ENCODE results near the gene NHLH1.

NHLH1 gene

GRCh38 chr1:160359559-160360226 is 7.2 kb upstream of the NHLH1 start:
- no peak for DNase-seq (ENCODE audit: low spot score)

GRCh38 chr1:160360227-160360695 is 6.6 kb upstream of the NHLH1 start:
- DNase-seq (ENCODE audit: low spot score), result no peak

GRCh38 chr1:160361199-160361598 is 5.7 kb upstream of the NHLH1 start:
- no peak for DNase-seq (ENCODE audit: low spot score)

GRCh38 chr1:160361814-160362167 is 5.1 kb upstream of the NHLH1 start:
- no peak for DNase-seq (ENCODE audit: low spot score)

DNA sequence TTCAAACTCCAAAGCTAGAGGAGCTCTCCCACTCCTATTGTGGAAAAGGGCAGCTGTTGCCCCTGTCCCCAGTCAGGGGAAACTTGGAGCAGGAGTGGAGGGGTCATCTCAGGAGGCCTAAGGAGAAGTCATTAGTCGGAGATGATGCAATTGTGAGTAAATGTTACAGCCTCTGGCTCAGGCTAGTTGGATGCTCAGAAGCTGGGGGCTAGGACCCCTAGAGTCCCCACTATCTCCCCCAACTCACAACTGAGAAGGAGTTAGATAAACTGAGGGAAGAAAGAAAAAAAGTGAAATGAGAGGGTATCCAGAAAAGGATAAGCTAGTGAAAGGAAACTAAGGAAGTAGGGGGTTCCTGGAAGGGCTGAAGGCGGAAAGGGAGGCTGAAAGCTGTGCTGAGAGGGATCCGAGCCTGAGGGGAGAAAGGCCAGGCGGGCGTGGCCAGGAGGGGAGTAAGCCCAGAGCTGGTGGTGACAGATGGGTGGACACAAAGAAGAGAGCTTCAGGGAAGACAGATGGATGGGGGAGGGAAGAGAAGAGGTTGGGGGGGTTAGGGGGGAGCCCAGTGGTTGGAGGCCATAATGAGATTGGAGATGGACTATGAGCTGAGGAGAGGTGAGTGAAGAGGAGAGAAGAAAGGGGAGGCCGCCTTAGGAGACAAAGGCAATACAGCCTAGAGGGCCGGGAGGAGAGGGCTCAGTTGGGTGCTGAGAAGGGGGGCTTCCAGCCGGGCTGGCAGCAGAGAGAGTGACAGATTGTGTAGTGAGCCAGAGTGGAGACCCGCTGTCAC is 4.5 kb upstream of the NHLH1 start:
- DNase-seq (ENCODE audit: low spot score), result no peak

DNA sequence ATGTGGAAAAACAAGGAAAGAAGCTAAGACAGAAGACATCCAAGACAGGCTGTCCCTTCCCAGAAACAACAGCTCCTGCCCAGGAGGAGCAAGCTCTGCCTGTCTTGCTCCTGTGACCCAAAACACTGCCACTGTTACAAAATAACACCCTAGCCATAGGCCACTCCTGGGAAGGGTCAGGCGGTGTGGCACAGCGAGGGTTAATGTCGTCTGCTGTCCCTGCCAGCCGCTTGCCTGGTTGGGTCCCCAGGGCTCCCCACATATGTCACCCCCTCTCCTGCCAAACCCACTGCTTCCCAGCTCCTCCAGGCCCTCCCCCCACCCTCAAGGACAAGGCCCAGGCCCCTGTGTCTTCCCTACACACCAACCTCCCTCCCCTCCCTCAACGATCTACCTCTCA is 3.9 kb upstream of the NHLH1 start:
- no peak for DNase-seq (ENCODE audit: low spot score)

DNA sequence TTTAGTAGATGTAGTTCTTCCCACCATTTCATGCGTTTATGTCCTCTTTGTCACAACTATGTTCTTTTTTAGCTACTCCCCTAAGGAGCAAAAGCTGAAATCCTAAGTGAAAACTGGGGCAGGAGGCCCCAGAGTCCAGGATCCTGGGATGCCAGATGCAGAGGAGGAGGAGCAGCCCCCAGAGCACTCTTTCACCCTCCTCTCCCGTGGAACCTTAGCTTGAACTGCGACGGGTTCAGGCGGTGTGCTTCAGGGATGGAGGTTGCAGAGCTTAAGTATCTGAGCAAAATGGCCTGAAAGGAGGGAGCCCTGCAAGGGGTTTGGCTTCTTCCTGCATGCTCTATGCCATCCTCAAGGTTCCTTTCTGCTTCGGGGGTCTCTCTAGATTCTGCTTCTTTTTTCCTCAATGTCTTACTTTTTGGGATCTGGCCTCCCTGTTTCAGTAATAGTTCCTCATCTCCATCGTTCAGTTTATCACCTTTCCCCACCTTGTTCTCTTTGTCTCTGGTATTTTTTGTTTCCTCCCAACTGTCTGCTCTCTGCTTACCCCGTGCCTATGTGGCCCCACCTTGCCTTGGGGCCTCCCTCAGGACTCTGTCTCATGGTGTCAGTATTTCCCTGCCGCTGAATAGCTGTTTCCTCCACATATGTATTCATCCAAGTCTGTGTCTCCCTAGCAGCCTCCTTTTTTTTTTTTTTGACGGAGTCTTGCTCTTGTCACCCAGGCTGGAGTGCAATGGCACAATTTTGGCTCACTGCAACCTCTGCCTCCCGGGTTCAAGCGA is 2.7 kb upstream of the NHLH1 start:
- no peak for DNase-seq (ENCODE audit: low spot score)

DNA sequence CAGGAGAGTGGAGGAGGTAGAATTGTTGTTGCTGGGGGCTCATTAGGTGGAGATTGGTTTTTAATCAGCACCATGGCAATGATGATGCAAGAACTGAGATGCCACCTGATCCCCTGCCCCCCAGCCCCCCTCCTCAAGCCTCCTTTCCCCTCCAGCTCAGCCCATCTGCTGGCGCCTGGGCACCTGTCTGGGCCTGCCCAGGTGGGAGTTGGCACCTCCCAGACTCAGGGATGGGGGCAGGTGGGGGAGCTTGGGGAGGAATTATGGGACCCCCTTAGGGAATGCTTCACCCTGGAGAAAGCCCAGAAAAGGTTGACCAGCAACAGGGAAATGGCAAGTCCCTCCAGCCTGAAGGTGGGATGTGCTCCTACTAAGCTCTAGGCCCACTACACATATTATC is 1.5 kb upstream of the NHLH1 start:
- DNase-seq (ENCODE audit: low spot score), result no peak

DNA sequence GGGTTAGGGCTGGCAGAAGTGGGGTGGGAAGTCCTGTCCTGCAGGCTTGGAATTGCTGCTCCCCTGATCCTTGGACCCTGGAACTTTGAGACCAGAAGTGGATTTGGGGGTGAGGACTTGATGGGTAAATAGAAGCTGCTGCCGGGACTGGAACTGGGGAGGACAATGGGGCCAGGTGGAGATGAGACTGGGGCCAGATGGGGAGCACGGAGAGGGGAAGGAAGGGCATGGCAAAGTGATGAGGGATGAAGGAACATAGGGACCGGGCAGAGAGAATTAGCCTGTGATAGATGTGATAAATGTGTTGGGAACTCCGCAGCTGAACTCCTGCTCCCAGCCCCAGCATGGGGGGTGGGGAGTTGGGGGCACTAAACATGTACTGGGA is 637 bp downstream of the NHLH1 start:
- DNase-seq (ENCODE audit: low spot score), result no peak

GRCh38 chr1:160367934-160368923 is 1.4 kb downstream of the NHLH1 start:
- DNase-seq (ENCODE audit: low spot score), result peak; percentile 15

DNA sequence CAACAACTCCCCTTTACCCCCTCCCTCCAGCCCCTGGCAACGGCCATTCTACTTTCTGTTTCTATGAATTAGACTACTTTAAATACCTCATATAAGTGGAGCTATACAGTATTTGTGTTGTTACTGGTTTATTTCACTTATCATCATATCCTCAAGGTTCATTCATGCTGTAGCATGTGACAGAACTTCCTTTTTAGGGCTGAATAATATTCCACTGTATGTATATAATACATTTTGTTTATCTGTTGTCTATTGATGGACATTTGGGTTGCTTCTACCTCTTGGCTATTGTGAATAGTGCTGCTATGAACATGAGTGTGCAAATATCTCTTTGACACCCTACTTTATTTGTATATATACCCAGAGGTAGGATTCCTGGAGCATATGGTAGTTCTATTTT is 2.2 kb downstream of the NHLH1 start:
- DNase-seq (ENCODE audit: low spot score), result no peak

- no peak for DNase-seq (ENCODE audit: low spot score)
Observed at GRCh38 chr1:160370561-160371345, 3.9 kb downstream of the NHLH1 start.

DNA sequence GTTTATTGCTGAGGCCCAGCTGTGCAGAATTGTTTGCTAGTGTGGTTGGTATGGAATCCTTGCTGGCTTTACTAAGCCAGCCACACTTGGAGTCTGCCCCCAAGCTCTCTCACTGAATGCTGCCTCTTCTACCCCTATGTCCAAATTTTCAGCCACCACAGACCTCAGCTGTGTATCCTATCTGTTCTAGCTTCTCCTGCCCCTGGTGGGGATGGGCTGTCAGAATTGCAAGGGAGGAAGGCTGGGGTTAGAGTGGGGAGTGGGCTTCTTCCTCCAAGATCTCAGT is 4.4 kb downstream of the NHLH1 start:
- DNase-seq (ENCODE audit: low spot score), result no peak

DNA sequence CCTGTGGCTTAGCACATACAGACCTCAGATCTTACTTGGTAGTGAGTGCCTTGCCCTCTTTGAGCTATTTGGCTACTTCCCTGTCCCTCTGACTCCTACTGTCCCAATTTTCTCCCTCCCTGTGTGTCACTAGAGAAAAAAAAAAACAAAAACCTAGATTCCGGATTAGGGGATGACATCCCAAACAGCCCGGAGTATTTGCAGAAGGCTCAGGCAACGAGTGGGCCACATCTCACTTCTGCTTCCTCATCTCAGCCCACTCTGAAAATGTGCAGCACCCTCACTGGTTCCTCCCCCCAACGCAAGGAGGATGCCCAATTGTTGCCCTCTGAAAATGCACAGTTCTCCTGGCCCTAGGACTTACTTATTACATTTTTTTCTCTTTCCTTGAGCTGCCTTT is 4.9 kb downstream of the NHLH1 start:
- no peak for DNase-seq (ENCODE audit: low spot score)

DNA sequence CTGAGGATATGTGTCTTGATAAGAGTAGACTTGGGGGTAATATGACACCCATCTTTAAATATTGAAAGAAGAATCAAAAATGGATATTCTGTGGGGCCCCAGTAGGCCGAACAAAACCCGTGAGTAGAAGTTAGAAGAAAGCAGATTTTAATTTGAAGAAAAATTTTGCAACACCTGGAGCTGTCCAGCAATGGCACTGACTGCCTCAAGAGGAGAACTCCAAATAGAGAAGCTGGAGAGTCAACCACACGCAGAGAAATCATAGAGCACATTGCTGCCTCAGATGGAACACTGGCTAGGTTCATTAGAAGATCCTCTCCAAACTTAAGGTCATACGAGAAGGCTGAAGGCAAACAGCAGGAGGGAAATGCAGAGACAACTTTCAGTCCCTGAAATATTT is 6.8 kb downstream of the NHLH1 start:
- DNase-seq (ENCODE audit: low spot score), result no peak

- no peak for DNase-seq (ENCODE audit: low spot score)
Observed at GRCh38 chr1:160374306-160375110, 7.6 kb downstream of the NHLH1 start.

- DNase-seq (ENCODE audit: low spot score), result no peak
Observed at GRCh38 chr1:160375788-160376524, 9.1 kb downstream of the NHLH1 start.

DNA sequence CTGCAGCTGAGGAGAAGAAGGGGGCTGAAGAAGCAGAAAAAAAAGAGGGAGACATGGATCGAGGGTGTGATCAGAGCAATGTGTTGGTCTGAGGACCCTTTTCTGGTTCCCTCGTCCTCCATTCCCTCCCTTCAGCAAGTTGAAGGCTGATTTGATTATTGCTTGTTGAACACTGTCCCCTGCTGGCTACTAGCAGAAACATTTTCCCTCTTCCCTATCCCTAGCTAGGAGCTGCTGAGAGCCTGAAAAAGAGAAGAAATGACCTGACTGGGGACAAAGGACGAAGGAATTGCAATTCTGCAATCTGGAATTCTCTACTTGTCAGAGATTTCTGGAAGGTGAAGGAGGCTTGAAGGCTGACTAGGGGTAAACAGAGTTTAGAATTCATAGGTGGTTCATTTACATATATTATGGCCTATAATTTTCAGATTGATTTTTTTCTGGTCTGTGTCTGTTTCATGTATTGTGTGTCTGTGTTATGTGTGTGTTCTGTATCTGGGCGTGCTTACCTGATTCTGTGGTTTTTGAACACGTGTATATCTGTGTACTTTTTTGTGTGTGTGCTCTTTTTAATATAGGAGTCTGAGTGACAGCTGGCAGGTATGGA is 9.8 kb downstream of the NHLH1 start:
- DNase-seq (ENCODE audit: low spot score), result peak; percentile 62

GRCh38 chr1:160377585-160378206 is 10.8 kb downstream of the NHLH1 start:
- DNase-seq (ENCODE audit: low spot score), result no peak

Data from hematopoietic multipotent progenitor cell treated with erythropoietin and hydrocortisone succinate and interleukin-3 and kit ligand, for 15 days (in vitro differentiated cells).